ENCODE measurements around the gene C2CD5.
A peak's percentile ranks its signal among the peaks of the same experiment; 100 is the strongest.
"Not testable (repeated sequence)": the region's sequence is repeated elsewhere in the genome, so short reads cannot be mapped to it uniquely, and the experiment has no call there.

Gene C2CD5

GRCh38 chr12:22444317-22444665 is 100.1 kb downstream of the C2CD5 start:
- H3K27ac ChIP-seq (ENCODE audit: low read length, poor library complexity, severe bottlenecking); H3K4ac ChIP-seq (ENCODE audit: low read depth in 1 of 2, low read length in 2 of 2); H2AK5ac ChIP-seq (ENCODE audit: low read length, severe bottlenecking); H3K9ac ChIP-seq (ENCODE audit: low read length); H3K4me2 ChIP-seq (ENCODE audit: low read length, poor library complexity, severe bottlenecking); H3K18ac ChIP-seq (ENCODE audit: low read depth in 1 of 2, low read length in 2 of 2); H3K14ac ChIP-seq (ENCODE audit: low read length in 2 of 2); H3K79me1 ChIP-seq (replicated peaks; ENCODE audit: low read length, poor library complexity, severe bottlenecking); H3K9me3 ChIP-seq (ENCODE audit: control insufficient read depth, low read length); H2AFZ ChIP-seq (ENCODE audit: low read depth, low read length); H2BK12ac ChIP-seq (ENCODE audit: low read length in 2 of 2); H3K27me3 ChIP-seq (ENCODE audit: control insufficient read depth in 1 of 2, insufficient read depth in 1 of 2, low read length in 2 of 2); H2BK15ac ChIP-seq (ENCODE audit: low read depth, poor library complexity, severe bottlenecking); H2BK5ac ChIP-seq (ENCODE audit: low read depth, low read length, poor library complexity, severe bottlenecking); H4K8ac ChIP-seq (ENCODE audit: low read length); H4K91ac ChIP-seq (ENCODE audit: low read length); H3K36me3 ChIP-seq (ENCODE audit: control insufficient read depth in 1 of 2, insufficient read depth in 2 of 2, low read depth in 1 of 2, low read length in 2 of 2); H3K4me1 ChIP-seq (ENCODE audit: control insufficient read depth, insufficient read depth, low read depth, low read length); DNase-seq; H3K4me3 ChIP-seq (ENCODE audit: insufficient read depth in 1 of 2, low read depth in 1 of 2, low read length in 2 of 2); H3K23ac ChIP-seq (ENCODE audit: low read length in 2 of 2); H2BK120ac ChIP-seq (ENCODE audit: low read depth, low read length): not testable (repeated sequence)
- WGBS, result 84% methylated on average over 11 of the region's 11 CpGs

GRCh38 chr12:22443379-22444316 is 100.7 kb downstream of the C2CD5 start:
- no peak overlapping the region for H2AFZ ChIP-seq (ENCODE audit: low read depth, low read length)
- no peak overlapping the region for H2BK15ac ChIP-seq (ENCODE audit: low read depth, poor library complexity, severe bottlenecking)
- H3K9ac ChIP-seq (ENCODE audit: low read length), result peak overlapping the region; percentile 24
- H3K4ac ChIP-seq (ENCODE audit: low read depth in 1 of 2, low read length in 2 of 2), result no peak overlapping the region
- H3K27me3 ChIP-seq (ENCODE audit: control insufficient read depth in 1 of 2, insufficient read depth in 1 of 2, low read length in 2 of 2), result no peaks in the 10 kb centered on the region
- H3K4me1 ChIP-seq (ENCODE audit: control insufficient read depth, insufficient read depth, low read depth, low read length), result no peaks in the 10 kb centered on the region
- peak; percentile 81 for DNase-seq
- H3K36me3 ChIP-seq (ENCODE audit: control insufficient read depth in 1 of 2, insufficient read depth in 2 of 2, low read depth in 1 of 2, low read length in 2 of 2), result peaks cover 0 to 3% of the 10 kb centered on the region in 2 experiments
- no peak overlapping the region for H3K14ac ChIP-seq (ENCODE audit: low read length in 2 of 2)
- H3K18ac ChIP-seq (ENCODE audit: low read depth in 1 of 2, low read length in 2 of 2), result no peak overlapping the region
- no peak overlapping the region for H2AK5ac ChIP-seq (ENCODE audit: low read length, severe bottlenecking)
- H2BK12ac ChIP-seq (ENCODE audit: low read length in 2 of 2), result no peak overlapping the region
- H2BK5ac ChIP-seq (ENCODE audit: low read depth, low read length, poor library complexity, severe bottlenecking), result no peak overlapping the region
- H3K23ac ChIP-seq (ENCODE audit: low read length in 2 of 2), result no peak overlapping the region
- no peak overlapping the region for H4K8ac ChIP-seq (ENCODE audit: low read length)
- H3K79me1 ChIP-seq (replicated peaks; ENCODE audit: low read length, poor library complexity, severe bottlenecking), result no peaks in the 10 kb centered on the region
- peak overlapping the region; percentile 18 for H3K4me2 ChIP-seq (ENCODE audit: low read length, poor library complexity, severe bottlenecking)
- no peaks in the 10 kb centered on the region for H3K9me3 ChIP-seq (ENCODE audit: control insufficient read depth, low read length)
- no peak overlapping the region for H2BK120ac ChIP-seq (ENCODE audit: low read depth, low read length)
- H3K27ac ChIP-seq (ENCODE audit: low read length, poor library complexity, severe bottlenecking), result no peak overlapping the region
- peak overlapping the region in 1 of 2 experiments; percentile 27 for H3K4me3 ChIP-seq (ENCODE audit: insufficient read depth in 1 of 2, low read depth in 1 of 2, low read length in 2 of 2)
- no peak overlapping the region for H4K91ac ChIP-seq (ENCODE audit: low read length)
- 35% methylated on average over 13 of the region's 17 CpGs for WGBS

GRCh38 chr12:22437031-22437806 is 107.1 kb downstream of the C2CD5 start:
- no peak overlapping the region for H4K8ac ChIP-seq (ENCODE audit: low read length)
- no peaks in the 10 kb centered on the region for H3K36me3 ChIP-seq (ENCODE audit: control insufficient read depth in 1 of 2, insufficient read depth in 2 of 2, low read depth in 1 of 2, low read length in 2 of 2)
- no peak overlapping the region for H3K4me2 ChIP-seq (ENCODE audit: low read length, poor library complexity, severe bottlenecking)
- no peak overlapping the region for H2AFZ ChIP-seq (ENCODE audit: low read depth, low read length)
- H3K18ac ChIP-seq (ENCODE audit: low read depth in 1 of 2, low read length in 2 of 2), result peak overlapping the region in 1 of 2 experiments; percentile 12
- H3K9me3 ChIP-seq (ENCODE audit: control insufficient read depth, low read length), result no peaks in the 10 kb centered on the region
- no peak overlapping the region for H4K91ac ChIP-seq (ENCODE audit: low read length)
- H3K27me3 ChIP-seq (ENCODE audit: control insufficient read depth in 1 of 2, insufficient read depth in 1 of 2, low read length in 2 of 2), result no peaks in the 10 kb centered on the region
- H3K23ac ChIP-seq (ENCODE audit: low read length in 2 of 2), result no peak overlapping the region
- H3K9ac ChIP-seq (ENCODE audit: low read length), result no peak overlapping the region
- H3K79me1 ChIP-seq (replicated peaks; ENCODE audit: low read length, poor library complexity, severe bottlenecking), result no peaks in the 10 kb centered on the region
- no peak overlapping the region for H2BK120ac ChIP-seq (ENCODE audit: low read depth, low read length)
- H3K14ac ChIP-seq (ENCODE audit: low read length in 2 of 2), result no peak overlapping the region
- WGBS, result 62% methylated on average over 6 of the region's 10 CpGs
- H2AK5ac ChIP-seq (ENCODE audit: low read length, severe bottlenecking), result no peak overlapping the region
- peaks cover 3% of the 10 kb centered on the region for H3K4me1 ChIP-seq (ENCODE audit: control insufficient read depth, insufficient read depth, low read depth, low read length)
- H3K4ac ChIP-seq (ENCODE audit: low read depth in 1 of 2, low read length in 2 of 2), result no peak overlapping the region
- no peak overlapping the region for H3K4me3 ChIP-seq (ENCODE audit: insufficient read depth in 1 of 2, low read depth in 1 of 2, low read length in 2 of 2)
- no peak overlapping the region for H2BK12ac ChIP-seq (ENCODE audit: low read length in 2 of 2)
- H3K27ac ChIP-seq (ENCODE audit: low read length, poor library complexity, severe bottlenecking), result no peak overlapping the region
- no peak overlapping the region for H2BK5ac ChIP-seq (ENCODE audit: low read depth, low read length, poor library complexity, severe bottlenecking)
- no peak for DNase-seq
- no peak overlapping the region for H2BK15ac ChIP-seq (ENCODE audit: low read depth, poor library complexity, severe bottlenecking)

- Histone ChIP-seq H3K27me3 (ENCODE audit: control insufficient read depth in 1 of 2, insufficient read depth in 1 of 2, low read length in 2 of 2) (no peaks in the 10 kb centered on the region), H3K18ac (ENCODE audit: low read depth in 1 of 2, low read length in 2 of 2) (no peak overlapping the region), H2AK5ac (ENCODE audit: low read length, severe bottlenecking) (no peak overlapping the region), H3K4me3 (ENCODE audit: insufficient read depth in 1 of 2, low read depth in 1 of 2, low read length in 2 of 2) (no peak overlapping the region), H4K8ac (ENCODE audit: low read length) (no peak overlapping the region), H3K79me1 (replicated peaks; ENCODE audit: low read length, poor library complexity, severe bottlenecking) (no peaks in the 10 kb centered on the region), H2BK15ac (ENCODE audit: low read depth, poor library complexity, severe bottlenecking) (no peak overlapping the region), H3K9ac (ENCODE audit: low read length) (no peak overlapping the region), H3K36me3 (ENCODE audit: control insufficient read depth in 1 of 2, insufficient read depth in 2 of 2, low read depth in 1 of 2, low read length in 2 of 2) (no peaks in the 10 kb centered on the region), H4K91ac (ENCODE audit: low read length) (no peak overlapping the region), H3K4ac (ENCODE audit: low read depth in 1 of 2, low read length in 2 of 2) (no peak overlapping the region), H2BK5ac (ENCODE audit: low read depth, low read length, poor library complexity, severe bottlenecking) (no peak overlapping the region), H2BK120ac (ENCODE audit: low read depth, low read length) (no peak overlapping the region), H3K9me3 (ENCODE audit: control insufficient read depth, low read length) (no peaks in the 10 kb centered on the region), H2BK12ac (ENCODE audit: low read length in 2 of 2) (no peak overlapping the region), H3K27ac (ENCODE audit: low read length, poor library complexity, severe bottlenecking) (no peak overlapping the region), H3K14ac (ENCODE audit: low read length in 2 of 2) (no peak overlapping the region), H2AFZ (ENCODE audit: low read depth, low read length) (no peak overlapping the region), H3K23ac (ENCODE audit: low read length in 2 of 2) (no peak overlapping the region), H3K4me2 (ENCODE audit: low read length, poor library complexity, severe bottlenecking) (no peak overlapping the region), H3K4me1 (ENCODE audit: control insufficient read depth, insufficient read depth, low read depth, low read length) (peaks cover 3% of the 10 kb centered on the region)
- WGBS, result no CpG with 5 or more reads among the region's 3 CpGs
- no peak for DNase-seq
These were observed 108.8 kb downstream of the C2CD5 start for GRCh38 chr12:22435583-22435982.

Measured in mesenchymal stem cell (in vitro differentiated cells and primary cell).